ENCODE measurements around the gene ITGA11. TPM values are rescaled to one million over a fixed set of nuclear protein-coding genes. Genes with fewer than 3 reads are reported as not detected.

ITGA11 gene
- total and polyA plus RNA-seq, 2 of the 13 experiments (the other 11 are each of a cell fraction or from before 2014, with no cell fraction given): not detected

- TF ChIP-seq ZNF350 (CRISPR knock-in tag; IDR thresholded peaks at IDR 0.05; ENCODE audit: borderline replicate concordance, low read depth) (no peak), ZNF687 (CRISPR knock-in tag; IDR thresholded peaks at IDR 0.05) (peak; percentile 60), FOSL2 (CRISPR knock-in tag; IDR thresholded peaks at IDR 0.05) (peak; percentile 83), LCORL (IDR thresholded peaks at IDR 0.05) (no peak), LCORL (CRISPR knock-in tag; IDR thresholded peaks at IDR 0.05) (0 out of 2 replicates have a peak, but pooled peaks have one; percentile 21), SOX6 (IDR thresholded peaks at IDR 0.05) (no peak), SOX6 (CRISPR knock-in tag; IDR thresholded peaks at IDR 0.05) (peak; percentile 13; the same call in 1 of the 2 replicates), ZNF644 (CRISPR knock-in tag; IDR thresholded peaks at IDR 0.05; ENCODE audit: low read depth) (peak; percentile 41; the same call in 1 of the 2 replicates), RARA (CRISPR knock-in tag; IDR thresholded peaks at IDR 0.05) (0 out of 2 replicates have a peak, but pooled peaks have one; percentile 12), JARID2 (CRISPR knock-in tag; IDR thresholded peaks at IDR 0.05; ENCODE audit: insufficient replicate concordance) (no peak), YEATS4 (CRISPR knock-in tag; IDR thresholded peaks at IDR 0.05; ENCODE audit: borderline replicate concordance) (0 out of 2 replicates have a peak, but pooled peaks have one; percentile 24), SALL1 (CRISPR knock-in tag; IDR thresholded peaks at IDR 0.05) (peak; percentile 37; the same call in 1 of the 2 replicates), ZFX (CRISPR knock-in tag; IDR thresholded peaks at IDR 0.05; ENCODE audit: low read depth) (peak; percentile 25; the same call in 1 of the 2 replicates), THAP11 (CRISPR knock-in tag; IDR thresholded peaks at IDR 0.05) (0 out of 2 replicates have a peak, but pooled peaks have one; percentile 31), RBFOX2 (IDR thresholded peaks at IDR 0.05; ENCODE audit: low read depth, low read length) (no peak)
Observed at GRCh38 chr15:68271854-68272471, 160.0 kb downstream of the ITGA11 start (continued).
